ENCODE measurements around the gene FMN1.
A peak's percentile ranks its signal among the peaks of the same experiment; 100 is the strongest.

DNA sequence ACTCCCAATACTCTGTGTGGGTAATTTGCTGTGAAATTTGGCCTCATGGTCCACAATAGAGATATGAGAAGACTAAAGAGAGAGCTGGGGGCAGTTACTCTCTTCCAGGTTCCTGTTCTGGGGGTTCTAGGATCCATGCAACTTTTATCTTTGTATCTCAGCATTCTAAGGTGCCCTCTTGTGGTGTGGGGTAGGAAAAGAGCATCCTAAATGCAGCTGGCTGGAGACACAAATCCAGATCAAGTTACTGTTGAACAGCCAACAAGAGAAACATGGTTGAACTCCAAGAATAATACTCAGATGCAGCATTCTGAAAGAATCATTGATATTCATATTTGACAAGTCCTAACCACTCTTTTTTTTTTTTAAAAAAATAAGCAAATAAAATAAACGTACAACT is 238.5 kb downstream of the FMN1 start:
- TF ChIP-seq CTCF (IDR thresholded peaks at IDR 0.05) = peak in 4 of 7 experiments; percentile 11 to 39 (median 32)
- TF ChIP-seq POLR2A (IDR thresholded peaks at IDR 0.05) = no peak

Measured in body of pancreas (tissue), 4 donors.